WI38 (cell line): Measurements from ENCODE around the gene TMEM175.

Experiments
- H3K4me3 ChIP-seq: 2 replicates; pipeline ENCODE4 v1.5.1; 2011; ENCODE audit warnings: low read depth, mild to moderate bottlenecking, control low read depth, low read length
- CTCF ChIP-seq: IDR thresholded peaks from 2 replicates; pipeline ENCODE4 v1.5.1; 2012; ENCODE audit warnings: low read depth, mild to moderate bottlenecking, control low read depth, low read length

TMEM175 gene

GRCh38 chr4:968221-968620 lies 36.0 kb downstream of the TMEM175 start:
- TF ChIP-seq CTCF = no peak
- no peak overlapping the region for H3K4me3 ChIP-seq

- TF ChIP-seq CTCF = no peak
- no peak overlapping the region for H3K4me3 ChIP-seq
Measured at GRCh38 chr4:968621-969394, 36.5 kb downstream of the TMEM175 start.

- no peak for TF ChIP-seq CTCF
- H3K4me3 ChIP-seq = no peak overlapping the region
Measured at GRCh38 chr4:970046-970745, 37.9 kb downstream of the TMEM175 start.

GRCh38 chr4:970854-971520 lies 38.7 kb downstream of the TMEM175 start:
- TF ChIP-seq CTCF = no peak
- no peak overlapping the region for H3K4me3 ChIP-seq

GRCh38 chr4:971666-972500 lies 39.6 kb downstream of the TMEM175 start:
- H3K4me3 ChIP-seq = peak overlapping the region; percentile 77
- TF ChIP-seq CTCF = no peak

GRCh38 chr4:972651-973424 lies 40.6 kb downstream of the TMEM175 start:
- peak overlapping the region; percentile 77 for H3K4me3 ChIP-seq
- TF ChIP-seq CTCF = no peak
